GM06990 (cell line): ENCODE results near the gene CES5A.

Experiments
- DNase-seq: peaks from one replicate; pipeline ENCODE4 v3.0.0-alpha.2; 2011; ENCODE audit not compliant: insufficient read length; ENCODE audit errors: extremely low read depth
- H3K27me3 ChIP-seq: replicated peaks from 2 replicates; pipeline ENCODE4 v1.6.0; 2011; ENCODE audit warnings: low read length; ENCODE audit not compliant: control insufficient read depth, insufficient read depth
- H3K36me3 ChIP-seq: 2 replicates; pipeline ENCODE4 v1.5.1; 2011; ENCODE audit warnings: low read length; ENCODE audit not compliant: control insufficient read depth, insufficient read depth
- H3K4me3 ChIP-seq: replicated peaks from 2 replicates; pipeline ENCODE4 v1.5.1; 2011; ENCODE audit warnings: low read depth, mild to moderate bottlenecking, control low read depth, low read length
- TF ChIP-seq, protein P1 (sequence below): IDR thresholded peaks from 2 replicates; pipeline ENCODE4 v1.5.1; 2011; ENCODE audit warnings: low read length, control low read depth, mild to moderate bottlenecking, inconsistent platforms; ENCODE audit not compliant: insufficient read depth, poor library complexity, severe bottlenecking

Gene CES5A, protein sequence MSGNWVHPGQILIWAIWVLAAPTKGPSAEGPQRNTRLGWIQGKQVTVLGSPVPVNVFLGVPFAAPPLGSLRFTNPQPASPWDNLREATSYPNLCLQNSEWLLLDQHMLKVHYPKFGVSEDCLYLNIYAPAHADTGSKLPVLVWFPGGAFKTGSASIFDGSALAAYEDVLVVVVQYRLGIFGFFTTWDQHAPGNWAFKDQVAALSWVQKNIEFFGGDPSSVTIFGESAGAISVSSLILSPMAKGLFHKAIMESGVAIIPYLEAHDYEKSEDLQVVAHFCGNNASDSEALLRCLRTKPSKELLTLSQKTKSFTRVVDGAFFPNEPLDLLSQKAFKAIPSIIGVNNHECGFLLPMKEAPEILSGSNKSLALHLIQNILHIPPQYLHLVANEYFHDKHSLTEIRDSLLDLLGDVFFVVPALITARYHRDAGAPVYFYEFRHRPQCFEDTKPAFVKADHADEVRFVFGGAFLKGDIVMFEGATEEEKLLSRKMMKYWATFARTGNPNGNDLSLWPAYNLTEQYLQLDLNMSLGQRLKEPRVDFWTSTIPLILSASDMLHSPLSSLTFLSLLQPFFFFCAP

DNA sequence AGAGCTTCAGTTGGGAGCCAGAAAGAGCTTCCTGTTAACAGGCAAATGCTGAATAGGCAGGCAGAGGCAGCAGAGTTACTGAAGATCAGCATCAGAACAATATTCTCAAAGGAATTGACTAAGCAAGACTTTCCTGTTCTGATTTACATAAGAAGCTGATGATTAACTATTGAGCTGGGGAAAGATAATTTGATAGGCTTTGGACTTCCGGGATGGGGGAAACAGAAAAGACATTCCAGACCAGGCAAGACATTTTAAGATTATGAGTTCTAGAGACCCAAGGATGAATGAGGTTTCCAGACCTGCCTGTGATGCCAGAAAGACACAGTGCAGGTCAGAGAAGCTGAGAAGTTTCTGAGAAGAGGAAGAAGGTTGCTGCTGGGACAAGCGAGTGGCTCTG is at the start of gene CES5A:
Gene CES5A (minus strand): TSS at position 101 of the 400 bp plus-strand sequence. CDS start 152 bp downstream, outside the sequence.
- Histone ChIP-seq H3K27me3 (no peaks in the 10 kb centered on the region; the same call in 1 of the 2 replicates), H3K4me3 (no peak within 1 kb of the TSS), H3K36me3 (no peaks in the 10 kb centered on the region)
- TF ChIP-seq, protein P1, sequence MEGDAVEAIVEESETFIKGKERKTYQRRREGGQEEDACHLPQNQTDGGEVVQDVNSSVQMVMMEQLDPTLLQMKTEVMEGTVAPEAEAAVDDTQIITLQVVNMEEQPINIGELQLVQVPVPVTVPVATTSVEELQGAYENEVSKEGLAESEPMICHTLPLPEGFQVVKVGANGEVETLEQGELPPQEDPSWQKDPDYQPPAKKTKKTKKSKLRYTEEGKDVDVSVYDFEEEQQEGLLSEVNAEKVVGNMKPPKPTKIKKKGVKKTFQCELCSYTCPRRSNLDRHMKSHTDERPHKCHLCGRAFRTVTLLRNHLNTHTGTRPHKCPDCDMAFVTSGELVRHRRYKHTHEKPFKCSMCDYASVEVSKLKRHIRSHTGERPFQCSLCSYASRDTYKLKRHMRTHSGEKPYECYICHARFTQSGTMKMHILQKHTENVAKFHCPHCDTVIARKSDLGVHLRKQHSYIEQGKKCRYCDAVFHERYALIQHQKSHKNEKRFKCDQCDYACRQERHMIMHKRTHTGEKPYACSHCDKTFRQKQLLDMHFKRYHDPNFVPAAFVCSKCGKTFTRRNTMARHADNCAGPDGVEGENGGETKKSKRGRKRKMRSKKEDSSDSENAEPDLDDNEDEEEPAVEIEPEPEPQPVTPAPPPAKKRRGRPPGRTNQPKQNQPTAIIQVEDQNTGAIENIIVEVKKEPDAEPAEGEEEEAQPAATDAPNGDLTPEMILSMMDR = no peak
- DNase-seq = no peak

DNA sequence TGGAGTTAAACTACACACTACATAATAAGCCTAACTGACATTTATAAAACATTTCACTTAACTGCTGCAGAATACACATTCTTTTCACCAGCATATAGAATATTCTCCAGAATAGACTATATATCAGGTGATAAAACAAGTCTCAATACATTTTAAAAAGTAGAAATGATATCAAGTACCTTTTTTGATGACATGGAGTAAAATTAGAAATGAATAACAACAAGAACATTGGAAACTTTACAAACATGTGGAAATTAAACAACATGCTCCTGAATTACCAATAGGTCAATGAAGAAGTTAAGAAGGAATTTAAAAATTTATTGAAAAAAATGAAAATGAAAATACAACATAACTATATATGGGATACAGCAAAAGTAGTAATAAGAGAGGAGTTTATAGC is 47.5 kb upstream of the CES5A start:
- no peaks in the 10 kb centered on the region for H3K27me3 ChIP-seq
- no peak overlapping the region for H3K4me3 ChIP-seq
- H3K36me3 ChIP-seq = no peaks in the 10 kb centered on the region
- TF ChIP-seq, protein P1 = no peak
- no peak for DNase-seq

DNA sequence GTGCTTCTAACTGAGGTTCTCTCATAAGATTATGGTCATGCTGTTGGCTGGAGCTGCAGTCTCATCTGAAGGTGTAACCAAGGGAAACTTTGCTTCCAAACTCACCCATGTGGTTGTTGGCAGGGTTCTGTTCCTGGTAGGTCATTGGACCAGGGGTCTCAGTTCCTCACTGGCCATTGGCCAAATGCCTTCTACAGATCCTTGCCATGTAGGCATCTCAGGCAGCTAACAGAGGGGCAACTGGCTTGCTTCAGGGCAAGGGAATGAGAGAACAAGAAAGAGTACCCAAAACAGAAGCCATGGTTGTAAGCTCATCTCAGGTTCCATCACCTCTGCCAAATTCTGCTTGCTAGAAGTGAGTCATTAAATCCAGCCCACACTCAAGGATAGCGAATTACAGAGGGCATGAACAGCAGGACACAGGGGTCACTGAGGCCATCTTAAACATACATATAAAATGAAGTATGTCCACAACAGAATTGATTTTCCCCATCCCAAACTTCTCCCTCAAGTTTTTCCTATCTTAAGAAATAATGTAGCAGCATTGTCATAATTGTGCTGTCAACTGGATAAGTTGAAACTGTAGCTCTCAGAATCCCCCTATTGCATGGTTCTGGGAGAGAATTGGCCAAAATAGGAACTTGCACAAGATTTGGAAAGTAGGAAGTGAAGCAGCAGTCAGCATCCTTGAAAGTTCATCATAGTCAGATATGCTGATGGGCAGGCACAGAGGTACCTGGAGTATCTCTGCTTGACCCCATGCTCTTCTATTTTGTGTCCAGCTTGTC is 42.4 kb upstream of the CES5A start:
- Histone ChIP-seq H3K27me3 (no peaks in the 10 kb centered on the region), H3K4me3 (no peak overlapping the region), H3K36me3 (no peaks in the 10 kb centered on the region)
- TF ChIP-seq, protein P1 = no peak
- DNase-seq = no peak

DNA sequence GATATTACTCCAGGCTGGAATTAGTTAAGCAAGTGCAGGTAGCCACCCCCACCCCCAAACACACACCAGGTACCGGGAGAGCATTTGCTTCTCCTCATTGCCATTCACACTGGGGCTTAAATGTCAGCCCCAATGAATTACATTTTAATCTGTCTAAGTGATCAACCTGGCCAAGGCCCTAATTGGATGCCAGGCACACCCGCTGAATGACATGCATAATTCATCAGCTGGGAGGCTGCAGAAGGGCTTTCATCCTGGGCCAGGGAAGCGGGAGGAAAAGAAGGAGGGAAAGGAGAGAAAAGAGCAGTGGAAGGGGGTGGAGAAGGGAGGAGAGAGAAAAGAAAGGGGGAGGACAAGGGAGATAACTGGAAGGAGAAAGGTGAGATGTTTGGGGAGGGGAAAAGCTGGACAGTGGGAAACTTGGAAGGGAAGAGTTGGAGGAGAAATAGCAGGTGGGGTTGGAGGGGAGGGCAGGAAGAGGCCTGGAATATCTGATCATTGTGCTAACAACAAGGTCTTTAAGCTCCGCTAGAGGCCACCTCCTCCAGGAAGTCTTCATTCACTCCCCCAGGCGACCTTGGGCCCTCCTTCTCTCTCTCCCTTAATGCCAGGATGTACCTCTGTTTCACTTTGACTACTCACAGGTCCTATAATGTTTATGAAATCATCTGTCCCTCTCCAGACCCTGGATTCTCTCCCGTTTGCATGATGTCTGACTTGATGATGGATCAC is 40.1 kb upstream of the CES5A start:
- Histone ChIP-seq H3K4me3 (no peak overlapping the region), H3K36me3 (no peaks in the 10 kb centered on the region), H3K27me3 (no peaks in the 10 kb centered on the region)
- TF ChIP-seq, protein P1 = no peak
- no peak for DNase-seq

DNA sequence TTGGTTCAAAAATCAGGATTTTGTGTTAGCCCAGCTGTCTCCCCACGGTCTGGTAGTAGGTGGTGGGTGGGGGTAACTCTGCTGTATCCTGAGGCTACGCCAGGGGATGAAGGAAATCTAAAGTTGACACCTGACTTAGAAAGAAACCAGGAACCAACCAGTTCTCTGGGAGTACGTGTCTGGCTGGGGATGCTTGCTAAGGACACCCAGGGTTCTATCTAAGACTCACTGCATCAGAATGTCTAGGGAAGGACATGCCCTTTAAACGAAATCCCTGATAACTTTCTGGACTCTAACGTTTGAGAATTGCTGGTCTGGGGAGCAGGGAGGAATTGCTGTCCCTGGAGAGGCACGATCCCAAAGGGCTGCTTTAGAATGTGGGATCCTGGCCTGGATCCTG is 39.2 kb upstream of the CES5A start:
- Histone ChIP-seq H3K27me3 (no peaks in the 10 kb centered on the region), H3K4me3 (no peak overlapping the region), H3K36me3 (no peaks in the 10 kb centered on the region)
- DNase-seq = no peak
- TF ChIP-seq, protein P1 = no peak
